ENCODE results near the gene EIF2AK2.

- TF ChIP-seq POLR2A (IDR thresholded peaks at IDR 0.05): no peak
- TF ChIP-seq CTCF (IDR thresholded peaks at IDR 0.05): no peak
Measured at GRCh38 chr2:37192551-37192950, 35.8 kb upstream of the EIF2AK2 start.

All from uterus (tissue), 2 donors.